OCI-LY7 (cell line): Measurements from ENCODE around the gene ITPRID2. TPM values are rescaled to one million over a fixed set of nuclear protein-coding genes. Genes with fewer than 3 reads are reported as not detected.

Experiments
- BruUV-seq: library from RNA; stranded (reverse); fragments of 400-500 nt; replicated peaks from 2 replicates; lab custom pipeline; 2021; lab: Mats Ljungman, UMichigan
- CTCF ChIA-PET: fragments of 300-600 bp; sonication (Branson Sonifier 250); formaldehyde crosslinking; loops from one replicate; lab custom pipeline; 2022; ENCODE audit warnings: antibody characterized with exemption; ENCODE audit not compliant: unreplicated experiment; lab: Charles Lee
- POLR2A ChIA-PET: fragments of 300-600 bp; sonication (Branson Sonifier 250); formaldehyde crosslinking; loops from one replicate; lab custom pipeline; 2022; ENCODE audit warnings: antibody characterized with exemption; lab: Charles Lee
- DNase-seq: peaks from one replicate; pipeline ENCODE4 v3.0.0-alpha.2; 2015; ENCODE audit warnings: low spot score
- H2AFZ ChIP-seq: fragments of 200-600 bp; sonication (generic), shearing (Covaris generic); 2 replicates; pipeline ENCODE4 v1.6.1; 2014; ENCODE audit warnings: mild to moderate bottlenecking, antibody characterized with exemption, low read length, moderate library complexity
- H3K27ac ChIP-seq: fragments of 200-600 bp; sonication (generic); 2 replicates; pipeline ENCODE4 v1.5.1; 2014; ENCODE audit warnings: mixed run types, low read depth, mild to moderate bottlenecking, moderate library complexity, low read length, inconsistent platforms; ENCODE audit not compliant: poor library complexity, severe bottlenecking
- H3K36me3 ChIP-seq: fragments of 200-600 bp; sonication (generic); 2 replicates; pipeline ENCODE4 v1.6.1; 2014; ENCODE audit warnings: mild to moderate bottlenecking, antibody characterized with exemption, low read length, moderate library complexity, mixed read lengths; ENCODE audit not compliant: insufficient read depth
- H3K4me1 ChIP-seq: fragments of 200-600 bp; sonication (generic); 2 replicates; pipeline ENCODE4 v1.5.1; 2014; ENCODE audit warnings: mild to moderate bottlenecking, low read length; ENCODE audit not compliant: insufficient read depth, poor library complexity, severe bottlenecking
- H3K4me2 ChIP-seq: fragments of 200-600 bp; sonication (generic); 2 replicates; pipeline ENCODE4 v1.6.1; 2014; ENCODE audit warnings: mild to moderate bottlenecking, low read length
- H3K4me3 ChIP-seq: fragments of 200-600 bp; sonication (generic); 2 replicates; pipeline ENCODE4 v1.5.1; 2014; ENCODE audit warnings: mild to moderate bottlenecking, low read depth, low read length; ENCODE audit not compliant: poor library complexity, severe bottlenecking
- H3K79me2 ChIP-seq: fragments of 200-600 bp; sonication (generic); 2 replicates; pipeline ENCODE4 v1.6.1; 2016; ENCODE audit warnings: low read depth, mild to moderate bottlenecking, low read length, moderate library complexity, mixed read lengths; ENCODE audit not compliant: insufficient read depth
- H3K9me2 ChIP-seq: fragments of 200-600 bp; sonication (generic); 2 replicates; pipeline ENCODE4 v1.6.1; 2016; ENCODE audit warnings: mild to moderate bottlenecking, low read length, mixed read lengths; ENCODE audit not compliant: insufficient read depth
- H3K9me3 ChIP-seq: fragments of 200-600 bp; sonication (generic); 2 replicates; pipeline ENCODE4 v1.6.1; 2014; ENCODE audit warnings: mild to moderate bottlenecking, mixed run types, low read length, mixed read lengths
- H4K20me1 ChIP-seq: fragments of 200-600 bp; sonication (generic); 2 replicates; pipeline ENCODE4 v1.6.1; 2014; ENCODE audit warnings: mild to moderate bottlenecking, antibody characterized with exemption, low read length, moderate library complexity, mixed read lengths; ENCODE audit not compliant: insufficient read depth
- EZH2phosphoT487 ChIP-seq: fragments of 200-600 bp; sonication (generic); IDR thresholded peaks from 2 replicates; pipeline ENCODE4 v1.6.1; 2018; ENCODE audit warnings: low read depth, borderline replicate concordance, mild to moderate bottlenecking, mixed run types, antibody characterized with exemption, low read length, moderate library complexity, mixed read lengths
- intact Hi-C: fragments of 100-400 bp; cut with micrococcal nuclease; formaldehyde crosslinking; loops from one replicate; pipeline ENCODE4 v1.10.0; 2022; ENCODE audit not compliant: unreplicated experiment
- total RNA-seq, 2 experiments: library from RNA; depleted of rRNA in 1 of 2; stranded (reverse); fragments of >200 nt in 1 of 2; shearing (Covaris generic) in 1 of 2; gene quantifications; 2 replicates each; pipeline ENCODE4 v1.2.3, GENCODE V29; 2014 to 2022
- TF ChIP-seq, protein P1 (sequence below): fragments of 200-600 bp; sonication (generic); conservative IDR thresholded peaks from 2 replicates; pipeline ENCODE4 v1.5.1; 2014; ENCODE audit warnings: mild to moderate bottlenecking, antibody characterized with exemption, low read length, moderate library complexity, mixed read lengths

The ITPRID2 gene
- total RNA-seq, 2 experiments from 2014 or later = 25.9 to 47.5 TPM

DNA sequence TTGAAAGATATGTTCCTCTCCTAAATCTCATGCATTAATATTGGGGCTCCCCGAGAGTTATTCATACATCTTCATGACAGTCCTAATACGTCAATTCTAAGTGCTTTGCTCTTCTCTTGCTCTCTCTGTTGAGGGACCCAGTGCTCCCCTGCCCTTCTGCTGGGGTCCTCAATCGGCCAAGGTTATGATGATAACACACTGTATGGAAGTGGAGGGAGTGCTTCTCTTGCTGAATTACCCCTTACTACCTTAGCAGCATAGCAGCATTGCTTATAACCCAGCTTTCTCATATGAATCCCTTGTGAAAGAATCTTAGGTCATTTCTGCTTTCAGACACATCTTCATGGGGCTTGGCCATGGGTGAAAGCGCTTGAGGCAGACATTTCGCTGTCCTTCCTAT, 43.2 kb downstream of the ITPRID2 start:
- no peaks in the 10 kb centered on the region for H3K4me1 ChIP-seq
- DNase-seq = no peak
- H4K20me1 ChIP-seq = no peaks in the 10 kb centered on the region
- ChIA-PET POLR2A (interaction anchor here (0.9 kb wide), 1 partner anchor 36 kb away, joined by 3 read pairs; no protein-coding TSS in a partner anchor), CTCF (no interaction called here)
- no peak overlapping the region for H3K4me3 ChIP-seq
- H3K27ac ChIP-seq = no peak overlapping the region
- H2AFZ ChIP-seq = no peak overlapping the region
- no peak for TF ChIP-seq EZH2phosphoT487
- TF ChIP-seq, protein P1, sequence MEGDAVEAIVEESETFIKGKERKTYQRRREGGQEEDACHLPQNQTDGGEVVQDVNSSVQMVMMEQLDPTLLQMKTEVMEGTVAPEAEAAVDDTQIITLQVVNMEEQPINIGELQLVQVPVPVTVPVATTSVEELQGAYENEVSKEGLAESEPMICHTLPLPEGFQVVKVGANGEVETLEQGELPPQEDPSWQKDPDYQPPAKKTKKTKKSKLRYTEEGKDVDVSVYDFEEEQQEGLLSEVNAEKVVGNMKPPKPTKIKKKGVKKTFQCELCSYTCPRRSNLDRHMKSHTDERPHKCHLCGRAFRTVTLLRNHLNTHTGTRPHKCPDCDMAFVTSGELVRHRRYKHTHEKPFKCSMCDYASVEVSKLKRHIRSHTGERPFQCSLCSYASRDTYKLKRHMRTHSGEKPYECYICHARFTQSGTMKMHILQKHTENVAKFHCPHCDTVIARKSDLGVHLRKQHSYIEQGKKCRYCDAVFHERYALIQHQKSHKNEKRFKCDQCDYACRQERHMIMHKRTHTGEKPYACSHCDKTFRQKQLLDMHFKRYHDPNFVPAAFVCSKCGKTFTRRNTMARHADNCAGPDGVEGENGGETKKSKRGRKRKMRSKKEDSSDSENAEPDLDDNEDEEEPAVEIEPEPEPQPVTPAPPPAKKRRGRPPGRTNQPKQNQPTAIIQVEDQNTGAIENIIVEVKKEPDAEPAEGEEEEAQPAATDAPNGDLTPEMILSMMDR = no peak
- no peaks in the 10 kb centered on the region for H3K9me2 ChIP-seq
- no TSS peak for BruUV-seq
- H3K9me3 ChIP-seq = no peaks in the 10 kb centered on the region
- intact Hi-C loops = no loop called here
- no peak overlapping the region for H3K4me2 ChIP-seq
- no peaks in the 10 kb centered on the region for H3K36me3 ChIP-seq
- H3K79me2 ChIP-seq = no peaks in the 10 kb centered on the region

DNA sequence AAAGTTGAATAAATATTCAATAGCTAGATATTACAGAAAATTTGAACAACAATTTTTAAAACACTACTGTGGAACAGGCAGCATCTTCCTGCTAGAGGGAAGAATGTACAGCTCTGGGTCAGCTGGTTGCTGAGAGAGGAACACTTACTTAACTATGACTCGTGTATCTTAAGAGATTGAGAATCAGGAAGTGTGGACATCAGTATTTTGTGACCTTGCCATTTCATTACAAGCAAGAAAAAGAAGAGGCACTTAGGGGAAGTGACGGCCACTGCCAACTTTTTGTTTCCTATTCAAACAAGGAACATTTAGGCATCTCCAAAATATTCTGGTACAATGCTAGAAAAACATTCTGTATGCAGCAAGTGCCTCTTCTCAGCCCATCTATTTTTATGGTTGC, 45.9 kb downstream of the ITPRID2 start:
- no peaks in the 10 kb centered on the region for H3K9me3 ChIP-seq
- no peak overlapping the region for H2AFZ ChIP-seq
- no peaks in the 10 kb centered on the region for H3K36me3 ChIP-seq
- no TSS peak for BruUV-seq
- ChIA-PET POLR2A (interaction anchor here (0.7 to 1.7 kb wide), 3 partner anchors 25 to 210 kb away, joined by 3 read pairs; partner anchors contain the start of gene ITPRID2), CTCF (no interaction called here)
- H3K4me1 ChIP-seq = no peaks in the 10 kb centered on the region
- no peak overlapping the region for H3K4me3 ChIP-seq
- H3K79me2 ChIP-seq = no peaks in the 10 kb centered on the region
- TF ChIP-seq, protein P1 = no peak
- TF ChIP-seq EZH2phosphoT487 = no peak
- no peak for DNase-seq
- H4K20me1 ChIP-seq = no peaks in the 10 kb centered on the region
- H3K27ac ChIP-seq = no peak overlapping the region
- intact Hi-C loops = no loop called here
- no peak overlapping the region for H3K4me2 ChIP-seq
- H3K9me2 ChIP-seq = no peaks in the 10 kb centered on the region

DNA sequence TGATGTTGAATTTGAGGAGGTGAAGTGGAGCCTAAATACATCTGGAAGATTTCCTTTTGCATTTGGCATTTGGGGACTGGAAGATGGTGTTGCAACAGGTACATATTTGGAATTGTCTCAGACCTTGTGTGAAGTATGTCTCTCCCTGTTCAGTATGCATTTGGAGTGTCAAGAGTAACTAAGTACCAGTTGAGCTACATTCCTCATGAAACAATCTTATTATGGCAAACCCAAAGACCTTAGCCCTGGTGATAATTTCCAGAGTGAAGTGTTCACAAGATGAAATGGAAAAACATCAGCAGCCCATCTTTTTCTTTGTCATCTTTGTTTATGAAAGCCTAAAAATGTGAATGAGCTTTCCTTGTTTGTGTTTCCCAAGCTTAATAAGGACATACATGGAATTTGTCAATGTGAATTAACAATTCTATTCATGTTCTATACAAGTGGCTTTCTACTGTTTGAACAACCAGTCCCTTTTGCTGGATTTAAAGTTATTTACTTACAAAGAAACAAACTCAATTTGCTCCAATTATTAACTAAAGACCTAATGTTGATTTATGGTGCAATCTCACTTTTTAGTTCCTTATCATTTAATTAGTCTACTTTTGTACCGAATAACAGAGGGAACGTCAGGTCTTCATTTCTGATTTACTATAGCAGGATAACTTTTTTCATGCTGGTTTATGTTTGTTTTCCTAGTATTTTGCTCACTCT, 52.0 kb downstream of the ITPRID2 start:
- Histone ChIP-seq H3K9me3 (no peaks in the 10 kb centered on the region), H4K20me1 (no peaks in the 10 kb centered on the region), H3K79me2 (no peaks in the 10 kb centered on the region), H3K27ac (no peak overlapping the region), H2AFZ (no peak overlapping the region), H3K4me1 (no peaks in the 10 kb centered on the region), H3K36me3 (no peaks in the 10 kb centered on the region), H3K4me3 (no peak overlapping the region), H3K4me2 (no peak overlapping the region), H3K9me2 (no peaks in the 10 kb centered on the region)
- no peak for TF ChIP-seq EZH2phosphoT487
- TF ChIP-seq, protein P1 = no peak
- DNase-seq = no peak
- ChIA-PET CTCF (no interaction called here), POLR2A (no interaction called here)
- intact Hi-C loops = no loop called here
- no TSS peak for BruUV-seq
